ENCODE results near the gene IFNG.
"Not testable (repeated sequence)": the region's sequence is repeated elsewhere in the genome, so short reads cannot be mapped to it uniquely, and the experiment has no call there.

GRCh38 chr12:68209048-68209728, 49.6 kb upstream of the IFNG start:
- TF ChIP-seq CTCF (IDR thresholded peaks at IDR 0.05 in 8 of 11, conservative IDR thresholded peaks at IDR 0.05 in 3 of 11); POLR2A (IDR thresholded peaks at IDR 0.05): not testable (repeated sequence)
